Neuron (in vitro differentiated cells): ENCODE results near the gene HOXD8.
A peak's percentile ranks its signal among the peaks of the same experiment; 100 is the strongest.

ENCODE experiments used
- H2AFZ ChIP-seq: one replicate; pipeline ENCODE4 v1.6.1; 2013; ENCODE audit warnings: low read depth, mild to moderate bottlenecking, inconsistent platforms, low read length, moderate library complexity
- H3K27me3 ChIP-seq: one replicate; pipeline ENCODE4 v1.6.1; 2013; ENCODE audit warnings: low read length; ENCODE audit not compliant: insufficient read depth
- H3K36me3 ChIP-seq: one replicate; pipeline ENCODE4 v1.6.1; 2013; ENCODE audit warnings: low read length; ENCODE audit not compliant: insufficient read depth
- H3K4me1 ChIP-seq: one replicate; pipeline ENCODE4 v1.6.1; 2013; ENCODE audit warnings: low read length; ENCODE audit not compliant: insufficient read depth
- H3K4me3 ChIP-seq: 2 replicates; pipeline ENCODE4 v1.5.1; 2013; ENCODE audit warnings: mild to moderate bottlenecking, low read length, moderate library complexity
- H3K9me3 ChIP-seq: one replicate; pipeline ENCODE4 v1.6.1; 2013; ENCODE audit warnings: low read length

HOXD8 gene

DNA sequence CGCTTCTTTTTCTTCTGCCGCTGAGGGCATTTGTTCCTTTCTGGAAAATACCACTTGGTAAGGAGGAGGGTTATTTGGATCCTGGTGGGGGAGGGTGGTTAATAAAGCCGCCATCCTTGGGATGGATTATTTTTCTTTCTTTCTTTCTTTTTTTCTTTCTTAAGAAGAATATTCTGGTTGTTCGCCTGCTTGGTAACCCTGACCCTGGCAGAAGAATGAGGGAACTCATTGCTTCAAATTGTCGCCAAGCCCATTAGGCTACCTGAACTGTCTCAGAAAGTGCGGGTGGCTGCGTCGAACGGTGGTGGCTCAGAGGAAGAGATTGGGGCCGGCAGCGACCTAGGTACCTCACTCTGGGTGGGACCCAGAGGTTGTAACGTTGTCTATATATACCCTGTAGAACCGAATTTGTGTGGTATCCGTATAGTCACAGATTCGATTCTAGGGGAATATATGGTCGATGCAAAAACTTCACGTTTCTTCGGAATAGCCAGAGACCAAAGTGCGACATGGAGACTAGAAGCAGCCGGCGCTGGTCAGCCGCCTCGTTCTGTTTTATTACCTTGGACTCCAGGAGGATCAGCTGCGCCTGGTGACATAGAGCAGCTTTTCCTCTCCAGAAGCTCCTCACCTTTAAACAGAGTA lies 20.6 kb downstream of the HOXD8 start:
- H3K36me3 ChIP-seq = no peaks in the 10 kb centered on the region
- no peak overlapping the region for H2AFZ ChIP-seq
- H3K9me3 ChIP-seq = no peaks in the 10 kb centered on the region
- no peaks in the 10 kb centered on the region for H3K4me1 ChIP-seq
- H3K4me3 ChIP-seq = no peak overlapping the region
- H3K27me3 ChIP-seq = peaks cover 96% of the 10 kb centered on the region

DNA sequence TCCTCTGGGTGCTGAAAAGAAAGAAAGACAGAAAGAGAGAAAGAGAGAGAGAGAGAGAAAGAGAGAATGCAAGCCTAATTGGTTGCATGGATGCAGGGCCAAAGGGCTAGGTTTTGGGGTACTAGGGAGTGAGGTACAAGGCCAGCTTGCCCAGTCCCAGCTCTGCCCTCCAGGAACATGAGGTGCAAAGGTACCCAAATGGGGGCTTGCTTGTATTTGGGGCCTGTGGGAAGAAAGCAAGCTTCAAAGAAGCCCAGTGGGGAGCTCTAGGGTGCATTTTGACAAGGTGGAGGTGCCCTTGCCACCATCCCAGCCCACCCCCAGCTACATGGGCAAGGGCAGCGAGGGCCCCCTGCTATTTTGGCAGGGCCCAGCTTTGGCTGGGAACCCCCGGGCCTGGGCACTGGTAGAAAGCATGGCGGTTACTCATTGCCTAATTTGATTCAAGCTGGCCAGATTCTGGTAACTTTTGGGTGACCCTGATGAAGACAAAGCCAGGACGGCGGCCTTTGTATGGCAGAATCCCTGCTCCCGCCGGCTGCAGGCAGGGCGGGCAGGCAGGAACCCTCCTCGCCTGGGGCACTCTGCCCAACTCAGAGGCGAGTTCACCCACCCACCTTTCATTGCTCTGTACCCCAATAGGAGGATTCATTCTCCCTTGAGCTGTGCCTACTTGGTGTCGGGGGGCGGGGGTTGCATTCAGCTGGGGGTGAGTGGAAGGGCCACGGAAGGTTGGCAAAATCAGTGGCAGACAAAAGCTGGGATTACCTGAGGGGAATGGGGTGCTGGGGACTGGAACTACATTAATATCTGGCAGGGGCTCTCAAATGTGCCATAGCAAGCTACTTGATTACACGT lies 21.3 kb downstream of the HOXD8 start:
- Histone ChIP-seq H3K4me1 (no peaks in the 10 kb centered on the region), H3K4me3 (no peak overlapping the region), H3K36me3 (no peaks in the 10 kb centered on the region), H2AFZ (no peak overlapping the region), H3K9me3 (no peaks in the 10 kb centered on the region), H3K27me3 (peaks cover 96% of the 10 kb centered on the region)

DNA sequence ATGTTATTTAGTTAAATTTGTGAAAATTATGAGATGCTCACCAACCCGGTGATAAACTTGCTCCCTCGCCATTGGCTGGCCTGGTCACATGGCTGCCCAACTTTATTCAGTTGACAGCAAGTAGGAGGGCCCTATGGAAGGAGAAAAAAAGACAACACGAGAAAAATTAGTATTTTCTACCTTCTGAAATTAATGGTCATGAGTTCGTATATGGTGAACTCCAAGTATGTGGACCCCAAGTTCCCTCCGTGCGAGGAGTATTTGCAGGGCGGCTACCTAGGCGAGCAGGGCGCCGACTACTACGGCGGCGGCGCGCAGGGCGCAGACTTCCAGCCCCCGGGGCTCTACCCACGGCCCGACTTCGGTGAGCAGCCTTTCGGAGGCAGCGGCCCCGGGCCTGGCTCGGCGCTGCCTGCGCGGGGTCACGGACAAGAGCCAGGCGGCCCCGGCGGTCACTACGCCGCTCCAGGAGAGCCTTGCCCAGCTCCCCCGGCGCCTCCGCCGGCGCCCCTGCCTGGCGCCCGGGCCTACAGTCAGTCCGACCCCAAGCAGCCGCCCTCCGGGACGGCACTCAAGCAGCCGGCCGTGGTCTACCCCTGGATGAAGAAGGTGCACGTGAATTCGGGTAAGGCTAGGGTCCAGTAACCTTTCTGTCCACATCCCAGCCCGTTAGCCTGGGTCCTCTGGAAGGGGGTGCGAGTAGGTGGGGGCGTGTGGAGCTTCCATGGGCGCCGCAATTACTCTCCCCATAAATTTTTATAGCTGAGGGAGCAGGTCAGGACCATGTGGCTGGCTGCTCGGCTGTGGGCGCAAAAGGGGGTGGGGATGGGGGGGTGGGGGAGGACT lies 22.2 kb downstream of the HOXD8 start, which contains the start of gene HOXD4:
Gene HOXD4, plus strand, starts transcription at position 109 of the 846 bp plus-strand sequence. Its CDS starts 84 bp downstream, at position 193.
- Histone ChIP-seq H2AFZ (no peak within 1 kb of the TSS), H3K36me3 (no peaks in the 10 kb centered on the region), H3K4me1 (no peaks in the 10 kb centered on the region), H3K9me3 (no peaks in the 10 kb centered on the region), H3K27me3 (peaks cover 96% of the 10 kb centered on the region), H3K4me3 (no peak within 1 kb of the TSS)

DNA sequence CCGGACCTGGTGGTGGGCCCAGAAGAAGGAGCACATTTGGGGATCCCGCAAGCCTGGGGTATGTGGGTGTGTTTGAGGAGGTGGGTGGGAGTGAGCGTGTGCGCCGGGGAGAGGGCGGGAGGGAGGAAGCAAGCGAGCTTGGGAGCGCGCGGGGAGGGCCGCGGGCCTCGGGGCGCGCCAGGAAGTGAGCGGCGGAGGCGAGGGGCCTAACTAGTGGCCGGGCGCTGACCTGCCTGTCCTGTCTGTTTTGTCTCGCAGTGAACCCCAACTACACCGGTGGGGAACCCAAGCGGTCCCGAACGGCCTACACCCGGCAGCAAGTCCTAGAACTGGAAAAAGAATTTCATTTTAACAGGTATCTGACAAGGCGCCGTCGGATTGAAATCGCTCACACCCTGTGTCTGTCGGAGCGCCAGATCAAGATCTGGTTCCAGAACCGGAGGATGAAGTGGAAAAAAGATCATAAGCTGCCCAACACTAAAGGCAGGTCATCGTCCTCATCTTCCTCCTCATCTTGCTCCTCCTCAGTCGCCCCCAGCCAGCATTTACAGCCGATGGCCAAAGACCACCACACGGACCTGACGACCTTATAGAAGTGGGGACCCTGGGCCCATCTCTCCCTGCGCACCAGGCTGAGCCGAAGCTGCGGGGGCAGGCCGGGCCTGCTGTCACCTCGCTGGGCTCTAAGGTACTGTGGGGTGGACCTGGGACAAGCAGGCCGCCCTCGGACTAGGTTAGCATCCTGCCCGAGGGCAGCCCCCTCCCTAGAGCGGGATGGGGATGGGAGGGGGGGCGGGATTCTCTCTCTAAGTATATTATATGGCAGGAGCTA lies 23.1 kb downstream of the HOXD8 start:
- H3K36me3 ChIP-seq = no peaks in the 10 kb centered on the region
- no peak overlapping the region for H2AFZ ChIP-seq
- no peak overlapping the region for H3K4me3 ChIP-seq
- peaks cover 8% of the 10 kb centered on the region for H3K4me1 ChIP-seq
- no peaks in the 10 kb centered on the region for H3K9me3 ChIP-seq
- peaks cover 96% of the 10 kb centered on the region for H3K27me3 ChIP-seq

DNA sequence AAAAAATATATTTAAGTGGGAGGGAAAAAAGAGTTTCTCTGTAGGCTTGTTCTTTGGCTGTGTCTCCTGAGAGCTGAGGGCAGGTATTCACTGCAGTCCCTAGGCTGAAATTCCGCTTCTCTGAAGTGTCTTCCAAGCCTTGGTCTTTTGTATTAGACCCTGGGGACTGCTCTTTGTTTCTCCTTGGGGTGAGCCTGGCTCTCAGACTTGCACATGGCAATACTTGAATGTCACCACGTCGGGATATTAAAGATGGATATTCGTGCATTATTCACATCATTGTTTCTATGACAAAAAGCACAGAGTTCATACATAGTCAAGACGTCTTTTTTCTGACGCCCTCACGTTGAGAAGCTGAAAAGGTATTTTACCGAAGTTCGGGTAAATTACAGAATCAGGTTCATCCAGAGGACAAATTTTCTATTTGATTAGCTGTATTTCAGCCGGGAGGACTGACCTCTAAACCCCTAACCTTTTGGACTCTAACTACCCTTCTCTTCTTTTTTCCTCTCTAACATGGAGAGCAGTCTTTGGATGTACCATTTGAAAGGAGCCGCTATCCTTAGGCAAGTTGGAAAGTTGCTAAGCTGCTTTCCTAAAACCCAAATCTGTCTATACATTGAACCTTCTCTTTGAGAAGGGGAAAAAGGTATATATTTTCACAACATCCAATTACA lies 25.2 kb downstream of the HOXD8 start:
- Histone ChIP-seq H3K36me3 (no peaks in the 10 kb centered on the region), H3K4me3 (no peak overlapping the region), H3K4me1 (peaks cover 18% of the 10 kb centered on the region), H3K27me3 (peaks cover 95% of the 10 kb centered on the region), H3K9me3 (no peaks in the 10 kb centered on the region), H2AFZ (no peak overlapping the region)

DNA sequence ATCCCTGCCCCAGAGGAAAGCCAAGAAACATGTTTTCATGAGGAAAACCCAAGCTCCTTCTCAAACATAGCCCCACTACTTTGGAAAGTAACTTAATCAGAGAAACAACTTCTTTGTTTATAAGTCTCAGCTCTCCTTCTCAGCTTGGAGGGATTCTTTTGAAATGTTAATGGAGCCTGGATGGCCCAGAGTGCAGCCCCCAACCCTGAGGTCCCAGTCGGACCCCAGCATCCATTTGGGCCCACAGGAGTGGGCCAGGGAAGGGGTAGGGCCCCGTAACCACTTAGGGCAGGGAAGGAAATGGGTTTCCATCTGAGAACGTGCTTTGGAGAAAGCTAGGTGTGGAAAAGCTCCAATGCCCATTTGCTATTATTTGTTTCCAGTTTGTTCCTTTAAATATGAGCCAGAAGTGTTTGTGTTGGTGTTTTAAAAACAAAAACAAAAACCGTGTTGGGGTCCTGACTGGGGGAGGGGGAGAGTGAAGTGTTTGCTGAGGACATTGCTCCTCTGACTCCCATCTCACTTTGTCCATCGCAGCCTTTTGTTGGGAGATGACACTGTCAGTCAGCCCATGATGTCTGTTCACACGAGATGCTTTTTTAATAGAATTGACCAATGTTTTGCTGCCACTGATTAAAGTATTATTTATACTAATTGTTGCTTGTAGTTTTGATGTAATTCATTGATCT lies 26.0 kb downstream of the HOXD8 start:
- H3K27me3 ChIP-seq = peaks cover 95% of the 10 kb centered on the region
- no peaks in the 10 kb centered on the region for H3K36me3 ChIP-seq
- H3K9me3 ChIP-seq = no peaks in the 10 kb centered on the region
- peaks cover 18% of the 10 kb centered on the region for H3K4me1 ChIP-seq
- H3K4me3 ChIP-seq = no peak overlapping the region
- no peak overlapping the region for H2AFZ ChIP-seq

DNA sequence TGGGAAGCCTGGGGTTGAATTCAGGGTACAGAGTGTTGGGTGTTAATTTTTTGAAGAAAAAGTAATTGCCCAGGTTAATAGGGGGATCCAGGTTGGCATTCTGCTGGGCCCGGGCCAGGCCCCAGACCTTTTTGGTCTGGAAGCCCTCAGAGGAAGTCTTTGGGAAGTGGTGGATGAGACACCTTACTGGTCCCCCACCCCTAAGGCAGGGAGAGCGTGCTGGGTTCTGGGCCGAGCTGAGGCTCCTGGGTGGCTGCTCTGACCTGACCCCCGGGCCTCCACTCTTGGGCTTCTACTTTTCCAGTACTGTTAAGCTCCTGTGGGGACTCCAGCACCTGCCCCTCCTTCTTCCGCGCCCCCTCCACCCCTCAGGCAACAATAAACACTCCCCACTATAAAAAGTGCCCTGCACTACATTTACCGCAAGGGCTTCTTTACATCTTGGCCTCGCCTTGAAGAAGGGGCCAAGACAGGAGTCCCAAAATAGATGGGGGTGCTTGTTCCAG lies 26.8 kb downstream of the HOXD8 start:
- H3K9me3 ChIP-seq = peaks cover 2% of the 10 kb centered on the region
- H2AFZ ChIP-seq = peak overlapping the region; percentile 80
- peaks cover 94% of the 10 kb centered on the region for H3K27me3 ChIP-seq
- peaks cover 18% of the 10 kb centered on the region for H3K4me1 ChIP-seq
- H3K36me3 ChIP-seq = no peaks in the 10 kb centered on the region
- no peak overlapping the region for H3K4me3 ChIP-seq

DNA sequence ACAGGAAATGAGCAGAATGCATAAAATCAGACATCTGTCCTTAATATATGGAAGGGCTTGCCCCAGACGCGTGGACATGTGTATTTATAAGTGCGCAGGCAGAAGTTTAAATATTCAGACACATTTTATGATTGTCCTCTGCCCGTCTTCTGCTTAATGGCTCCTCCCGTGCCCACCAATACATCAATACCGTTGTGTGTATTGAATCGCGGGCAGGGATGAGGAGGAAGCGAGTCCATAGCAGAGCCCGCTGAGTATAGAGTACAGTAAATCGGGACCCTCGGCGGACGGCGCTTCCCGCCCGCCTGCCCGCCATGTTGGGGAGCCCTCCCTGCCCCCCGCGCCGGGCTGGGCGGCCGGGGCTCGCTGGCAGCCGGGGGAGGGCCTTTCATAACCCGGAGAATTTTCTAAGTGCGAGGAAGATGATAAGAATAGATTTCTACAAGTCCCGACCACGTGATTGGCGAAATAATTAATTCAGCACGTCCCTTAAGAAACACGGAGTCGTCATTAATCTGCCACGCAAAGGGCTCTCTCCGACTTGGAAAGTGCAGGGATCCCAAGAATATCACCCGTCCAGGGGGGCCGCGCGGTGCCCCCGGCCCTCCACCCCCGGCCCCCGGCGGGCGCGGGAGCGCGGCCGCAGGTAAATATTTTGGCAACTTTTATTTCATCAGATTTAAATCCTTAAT lies 27.4 kb downstream of the HOXD8 start, which contains the start of gene HOXD3:
Gene HOXD3, plus strand, starts transcription at position 501 of the 692 bp plus-strand sequence. CDS start 11,808 bp downstream, outside the sequence.
- Histone ChIP-seq H2AFZ (peak within 1 kb of the TSS; percentile 80), H3K4me1 (peaks cover 18% of the 10 kb centered on the region), H3K4me3 (peak within 1 kb of the TSS; percentile 42), H3K27me3 (peaks cover 94% of the 10 kb centered on the region), H3K36me3 (no peaks in the 10 kb centered on the region), H3K9me3 (peaks cover 5% of the 10 kb centered on the region)

DNA sequence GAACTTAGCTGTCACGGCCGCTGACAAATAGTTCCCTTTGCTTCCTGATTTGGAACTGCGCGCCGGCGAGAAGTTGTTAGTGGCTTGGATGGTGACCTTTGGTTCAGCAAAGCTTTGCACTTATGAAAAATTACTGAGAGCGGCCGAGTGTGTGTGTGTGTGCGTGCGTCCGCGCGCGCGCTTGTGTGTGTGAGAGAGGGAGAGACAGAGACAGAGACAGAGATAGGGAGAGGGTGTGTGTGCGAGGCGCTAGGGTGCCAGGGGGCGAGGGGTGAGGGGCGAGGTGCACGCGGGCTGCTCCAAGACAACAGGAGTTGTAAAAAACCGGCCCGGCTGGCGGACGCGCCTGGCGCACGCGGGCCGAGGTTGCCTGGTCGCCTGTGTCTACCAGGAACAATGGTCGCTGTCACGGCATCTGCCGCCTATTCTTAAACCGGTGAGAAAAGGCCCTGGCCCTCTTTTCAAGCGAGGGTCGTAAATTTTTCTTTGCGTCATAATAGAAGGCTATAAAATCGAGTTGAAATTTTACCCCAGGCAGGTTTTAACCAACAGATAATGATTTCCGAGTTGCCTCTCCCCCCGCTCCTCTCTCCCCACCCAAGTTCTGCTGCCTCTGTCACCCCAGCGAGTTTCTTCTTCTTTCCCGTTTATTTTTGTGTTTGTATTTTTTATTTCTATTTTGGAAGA lies 28.1 kb downstream of the HOXD8 start:
- Histone ChIP-seq H3K36me3 (no peaks in the 10 kb centered on the region), H3K9me3 (peaks cover 5% of the 10 kb centered on the region), H2AFZ (peak overlapping the region; percentile 80), H3K27me3 (peaks cover 95% of the 10 kb centered on the region), H3K4me3 (peak overlapping the region; percentile 42), H3K4me1 (peaks cover 18% of the 10 kb centered on the region)

DNA sequence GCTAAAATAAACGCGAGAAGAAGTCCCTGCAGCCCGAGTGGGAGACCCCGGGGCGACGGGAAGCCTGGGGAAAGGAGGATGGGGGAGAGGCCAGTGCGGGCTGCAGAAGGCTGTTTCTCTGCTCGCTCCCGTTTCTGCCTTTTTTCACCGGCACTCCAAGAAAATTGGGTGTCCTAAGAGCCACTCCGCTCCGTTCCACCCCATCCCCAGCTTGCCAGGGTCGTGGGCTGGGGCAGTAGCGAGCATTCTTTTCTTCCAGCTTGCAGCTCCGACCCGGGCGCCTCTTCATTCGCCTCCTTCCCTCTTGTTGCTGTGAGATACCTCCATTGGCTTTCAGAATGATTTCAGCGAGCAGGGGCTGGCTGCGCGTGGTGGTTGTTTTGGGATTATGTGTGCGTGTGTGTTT lies 28.7 kb downstream of the HOXD8 start:
- Histone ChIP-seq H3K9me3 (peaks cover 5% of the 10 kb centered on the region), H3K4me3 (peak overlapping the region; percentile 42), H3K36me3 (no peaks in the 10 kb centered on the region), H3K27me3 (peaks cover 95% of the 10 kb centered on the region), H2AFZ (peak overlapping the region; percentile 80), H3K4me1 (peaks cover 18% of the 10 kb centered on the region)
